ENCODE measurements around the gene MAP6. TPM values are rescaled to one million over a fixed set of nuclear protein-coding genes. Genes with fewer than 3 reads are reported as not detected.
A peak's percentile ranks its signal among the peaks of the same experiment; 100 is the strongest.

MAP6 gene
- total and polyA plus RNA-seq, 9 of the 15 experiments (the other 6 are each of a cell fraction or from before 2014, with no cell fraction given) = not detected

- peak; percentile 68; the same call in 1 of the 2 replicates for TF ChIP-seq ZNF592 (IDR thresholded peaks at IDR 0.05)
- no peak for TF ChIP-seq FOXP1 (CRISPR knock-in tag; IDR thresholded peaks at IDR 0.05)
- no peak for TF ChIP-seq SP2 (IDR thresholded peaks at IDR 0.05; ENCODE audit: extremely low read depth, low read depth, low read length, poor library complexity, severe bottlenecking)
- no peak for TF ChIP-seq TCF15 (CRISPR knock-in tag; IDR thresholded peaks at IDR 0.05)
- no peak for TF ChIP-seq ZBTB40 (IDR thresholded peaks at IDR 0.05)
- TF ChIP-seq ZBTB40 (CRISPR knock-in tag; IDR thresholded peaks at IDR 0.05) = no peak
- no peak for TF ChIP-seq ZNF277 (CRISPR knock-in tag; IDR thresholded peaks at IDR 0.05; ENCODE audit: borderline replicate concordance)
- TF ChIP-seq MLLT1 (IDR thresholded peaks at IDR 0.05) = 0 out of 4 replicates have a peak, but pooled peaks of 1 of the 2 experiments have one; percentile 37
These were observed 21.2 kb upstream of the MAP6 start (continued) for GRCh38 chr11:75689863-75690609.

All from K562 (cell line).